Breast epithelium (tissue), 3 donors: ENCODE results near the gene TNNT1.

Source experiments
- POLR2A ChIP-seq: fragments of 450-650 bp; IDR thresholded peaks from one replicate; pipeline ENCODE4 v1.6.1; 2016; ENCODE audit warnings: antibody characterized with exemption, mild to moderate bottlenecking, moderate library complexity
- POLR2AphosphoS5 ChIP-seq, 3 donors: sonication (generic); formaldehyde crosslinking; IDR thresholded peaks; one replicate each; pipeline ENCODE4 v1.6.1; 2017; ENCODE audit warnings: antibody characterized with exemption in 3 of 3

GRCh38 chr19:55175117-55175867 is 26.3 kb upstream of the TNNT1 start:
- TF ChIP-seq POLR2A (no peak), POLR2AphosphoS5 (IDR thresholded peaks at IDR 0.05) (no peak)
